ENCODE measurements around the gene ID4. TPM values are rescaled to one million over a fixed set of nuclear protein-coding genes. Genes with fewer than 3 reads are reported as not detected.

The ID4 gene
- total RNA-seq, 6 experiments from 2014 or later: 0.39 to 5.5 (median 1.3) TPM

- intact Hi-C loops (cut with DNase I): no loop called here
- H3K27ac ChIP-seq: no peak overlapping the region
- WGBS (ENCODE audit: insufficient coverage, low coverage, low lambda C conversion rate, missing lambda C conversion rate): 44% methylated on average over 1 of the region's 1 CpG
- ATAC-seq (no peak), DNase-seq (no peak)
- no peaks in the 10 kb centered on the region for H3K36me3 ChIP-seq
- H3K9me3 ChIP-seq: no peaks in the 10 kb centered on the region
- no peak overlapping the region for H3K4me3 ChIP-seq
- H3K4me1 ChIP-seq: no peaks in the 10 kb centered on the region
- TF ChIP-seq CTCF (IDR thresholded peaks at IDR 0.05) (no peak), POLR2A (IDR thresholded peaks at IDR 0.05) (no peak)
- no peaks in the 10 kb centered on the region for H3K27me3 ChIP-seq
Observed at GRCh38 chr6:19827903-19828302, 9.3 kb upstream of the ID4 start.

GRCh38 chr6:19830171-19830570 lies 7.0 kb upstream of the ID4 start:
- Histone ChIP-seq H3K27ac (no peak overlapping the region), H3K4me1 (no peaks in the 10 kb centered on the region), H3K27me3 (no peaks in the 10 kb centered on the region), H3K4me3 (no peak overlapping the region), H3K9me3 (no peaks in the 10 kb centered on the region), H3K36me3 (no peaks in the 10 kb centered on the region)
- DNase-seq: no peak
- ATAC-seq: peak in 1 of 4 donors; percentile 22
- intact Hi-C loops (cut with DNase I): no loop called here
- TF ChIP-seq CTCF (IDR thresholded peaks at IDR 0.05) (no peak), POLR2A (IDR thresholded peaks at IDR 0.05) (no peak)
- WGBS (ENCODE audit: insufficient coverage, low coverage, low lambda C conversion rate, missing lambda C conversion rate): 74% methylated on average over 2 of the region's 2 CpGs

GRCh38 chr6:19831358-19831757 lies 5.8 kb upstream of the ID4 start:
- H3K9me3 ChIP-seq: no peaks in the 10 kb centered on the region
- no peaks in the 10 kb centered on the region for H3K4me1 ChIP-seq
- H3K27ac ChIP-seq: no peak overlapping the region
- H3K36me3 ChIP-seq: no peaks in the 10 kb centered on the region
- intact Hi-C loops (cut with DNase I): no loop called here
- ATAC-seq (no peak), DNase-seq (no peak)
- H3K27me3 ChIP-seq: no peaks in the 10 kb centered on the region
- 50% methylated on average over 1 of the region's 1 CpG for WGBS (ENCODE audit: insufficient coverage, low coverage, low lambda C conversion rate, missing lambda C conversion rate)
- no peak overlapping the region for H3K4me3 ChIP-seq
- TF ChIP-seq CTCF (IDR thresholded peaks at IDR 0.05) (no peak), POLR2A (IDR thresholded peaks at IDR 0.05) (no peak)

GRCh38 chr6:19833947-19834346 lies 3.2 kb upstream of the ID4 start:
- 22% methylated on average over 5 of the region's 5 CpGs for WGBS (ENCODE audit: insufficient coverage, low coverage, low lambda C conversion rate, missing lambda C conversion rate)
- no peak overlapping the region for H3K27ac ChIP-seq
- ATAC-seq: no peak
- H3K36me3 ChIP-seq: no peaks in the 10 kb centered on the region
- H3K9me3 ChIP-seq: no peaks in the 10 kb centered on the region
- H3K4me3 ChIP-seq: no peak overlapping the region
- H3K4me1 ChIP-seq: peaks cover 0 to 9% (median 2%) of the 10 kb centered on the region in 4 donors
- peaks cover 0 to 9% of the 10 kb centered on the region in 2 donors for H3K27me3 ChIP-seq
- TF ChIP-seq POLR2A (IDR thresholded peaks at IDR 0.05) (no peak), CTCF (IDR thresholded peaks at IDR 0.05) (no peak)
- DNase-seq: no peak
- intact Hi-C loops (cut with DNase I): no loop called here

- DNase-seq: no peak
- WGBS (ENCODE audit: insufficient coverage, low coverage, low lambda C conversion rate, missing lambda C conversion rate): 55% methylated on average over 5 of the region's 5 CpGs
- Histone ChIP-seq H3K27me3 (peaks cover 0 to 9% of the 10 kb centered on the region in 2 donors), H3K9me3 (no peaks in the 10 kb centered on the region), H3K4me1 (peaks cover 0 to 13% (median 2%) of the 10 kb centered on the region in 4 donors), H3K4me3 (no peak overlapping the region), H3K36me3 (no peaks in the 10 kb centered on the region), H3K27ac (no peak overlapping the region)
- no peak for ATAC-seq
- TF ChIP-seq CTCF (IDR thresholded peaks at IDR 0.05) (no peak), POLR2A (IDR thresholded peaks at IDR 0.05) (no peak)
- intact Hi-C loops (cut with DNase I): no loop called here
Observed at GRCh38 chr6:19834858-19835257, 2.3 kb upstream of the ID4 start.
